ENCODE measurements around the gene ZNF562.
"Not testable (repeated sequence)": the region's sequence is repeated elsewhere in the genome, so short reads cannot be mapped to it uniquely, and the experiment has no call there.

The ZNF562 gene

DNA sequence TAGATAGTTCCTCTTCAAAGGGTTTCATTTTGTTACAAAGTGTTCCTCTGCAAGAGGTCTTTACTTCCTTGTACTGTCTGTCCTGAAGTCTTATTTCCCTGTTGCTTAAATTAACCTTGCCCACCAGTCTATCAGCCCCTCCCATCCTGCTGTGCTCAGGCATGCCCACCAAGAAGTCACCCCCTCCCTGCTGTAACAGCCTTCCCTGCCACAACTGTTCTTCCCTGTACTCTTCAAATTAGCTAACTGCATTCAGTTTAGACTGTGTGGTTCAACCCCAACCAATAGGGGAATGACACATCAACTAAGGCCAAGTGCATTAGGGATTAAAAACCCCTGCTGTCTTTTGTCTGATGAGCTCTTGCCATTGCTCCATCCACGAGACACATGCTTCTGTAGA, 34.4 kb upstream of the ZNF562 start:
- no peaks in the 10 kb centered on the region for H3K27me3 ChIP-seq
- peak in 1 of 2 donors; percentile 45 for DNase-seq
- no peak for TF ChIP-seq CTCF (IDR thresholded peaks at IDR 0.05)

GRCh38 chr19:9705836-9706235, 30.9 kb upstream of the ZNF562 start:
- intact Hi-C loops (cut with DNase I; ENCODE audit: low total_unique reads): no loop called here

More for the DNA sequence above, 34.4 kb upstream of the ZNF562 start:
- intact Hi-C loops (cut with DNase I; ENCODE audit: low total_unique reads): no loop called here
- H3K9me3 ChIP-seq: peaks cover 0 to 21% (median 12%) of the 10 kb centered on the region in 3 donors
- no peaks in the 10 kb centered on the region for H3K4me1 ChIP-seq
- no peak overlapping the region for H3K27ac ChIP-seq
- H3K36me3 ChIP-seq: no peaks in the 10 kb centered on the region
- no peak overlapping the region for H3K4me3 ChIP-seq

GRCh38 chr19:9702186-9702585, 27.3 kb upstream of the ZNF562 start:
- Histone ChIP-seq H3K27me3 (no peaks in the 10 kb centered on the region), H3K36me3 (no peaks in the 10 kb centered on the region), H3K4me1 (no peaks in the 10 kb centered on the region), H3K4me3 (no peak overlapping the region), H3K27ac (no peak overlapping the region), H3K9me3 (no peaks in the 10 kb centered on the region)
- TF ChIP-seq CTCF (IDR thresholded peaks at IDR 0.05): no peak
- DNase-seq: no peak
- intact Hi-C loops (cut with DNase I; ENCODE audit: low total_unique reads): no loop called here

More at GRCh38 chr19:9705836-9706235, 30.9 kb upstream of the ZNF562 start:
- no peak for DNase-seq
- H3K9me3 ChIP-seq: peaks cover 0 to under 1% (median under 1%) of the 10 kb centered on the region in 3 donors
- H3K27me3 ChIP-seq: no peaks in the 10 kb centered on the region
- no peaks in the 10 kb centered on the region for H3K4me1 ChIP-seq
- H3K27ac ChIP-seq: no peak overlapping the region
- no peak overlapping the region for H3K4me3 ChIP-seq
- H3K36me3 ChIP-seq: no peaks in the 10 kb centered on the region
- TF ChIP-seq CTCF (IDR thresholded peaks at IDR 0.05): no peak

DNA sequence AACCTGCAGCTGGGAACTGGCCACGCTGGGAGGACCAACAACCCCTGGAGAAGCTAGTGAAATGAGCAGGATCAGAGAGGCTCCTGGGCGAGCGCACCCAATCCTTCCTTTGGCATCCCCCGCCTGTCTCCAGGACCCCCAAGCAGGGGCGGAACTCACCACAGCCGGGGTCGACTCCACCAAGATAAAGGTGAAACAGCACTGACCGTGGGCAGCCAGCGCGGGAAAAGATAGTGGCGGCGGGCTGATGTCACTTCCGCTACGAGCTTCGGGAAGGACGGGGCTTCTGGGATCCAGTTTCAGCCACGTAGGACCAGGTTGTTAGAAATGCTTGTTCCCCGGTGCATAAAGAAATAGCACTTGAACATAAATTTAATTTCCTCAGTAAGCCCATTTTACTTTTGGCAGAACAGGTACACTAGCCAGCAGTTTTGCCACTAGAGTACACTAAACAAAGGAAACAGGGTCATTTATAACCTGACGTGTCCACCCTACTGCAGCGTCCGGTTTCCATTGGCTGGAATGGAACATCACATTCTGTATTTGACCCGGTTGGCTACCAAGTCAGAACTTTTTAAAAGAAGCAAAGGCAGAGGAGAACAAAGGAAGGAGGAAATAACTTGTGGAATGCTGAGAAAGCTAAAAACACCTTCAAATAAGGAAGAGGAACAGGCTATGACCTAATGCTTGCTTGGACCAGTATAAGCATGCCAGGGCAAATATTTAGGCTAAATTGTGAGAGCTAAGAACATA, 25.5 kb upstream of the ZNF562 start:
- Histone ChIP-seq H3K27ac (no peak overlapping the region), H3K4me1 (no peaks in the 10 kb centered on the region), H3K9me3 (no peaks in the 10 kb centered on the region), H3K36me3 (no peaks in the 10 kb centered on the region), H3K27me3 (no peaks in the 10 kb centered on the region), H3K4me3 (no peak overlapping the region)
- intact Hi-C loops (cut with DNase I; ENCODE audit: low total_unique reads): no loop called here
- DNase-seq: no peak
- TF ChIP-seq CTCF (IDR thresholded peaks at IDR 0.05): no peak

- H3K9me3 ChIP-seq; H3K4me1 ChIP-seq; DNase-seq; intact Hi-C loops (cut with DNase I; ENCODE audit: low total_unique reads); H3K27ac ChIP-seq; H3K36me3 ChIP-seq; H3K27me3 ChIP-seq; H3K4me3 ChIP-seq: not testable (repeated sequence)
These were observed 15.4 kb upstream of the ZNF562 start for GRCh38 chr19:9690301-9690700.

DNA sequence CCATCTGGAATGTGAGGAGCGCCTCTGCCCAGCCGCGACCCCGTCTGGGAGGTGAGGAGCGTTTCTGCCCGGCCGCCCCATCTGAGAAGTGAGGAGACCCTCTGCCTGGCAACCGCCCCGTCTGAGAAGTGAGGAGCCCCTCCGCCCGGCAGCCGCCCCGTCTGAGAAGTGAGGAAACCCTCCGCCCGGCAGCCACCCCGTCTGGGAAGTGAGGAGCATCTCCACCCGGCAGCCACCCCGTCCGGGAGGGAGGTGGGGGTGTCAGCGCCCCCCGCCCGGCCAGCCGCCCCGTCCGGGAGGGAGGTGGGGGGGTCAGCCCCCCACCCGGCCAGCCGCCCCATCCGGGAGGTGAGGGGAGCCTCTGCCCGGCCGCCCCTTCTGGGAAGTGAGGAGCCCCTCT, 5.1 kb upstream of the ZNF562 start:
- H3K4me3 ChIP-seq, H3K9me3 ChIP-seq, H3K4me1 ChIP-seq, H3K27ac ChIP-seq, H3K27me3 ChIP-seq, DNase-seq, H3K36me3 ChIP-seq: not testable (repeated sequence)
- intact Hi-C loops (cut with DNase I; ENCODE audit: low total_unique reads): loop anchor here (10.0 kb wide), 1 partner anchor 55 kb away; the partner anchor contains the start of gene ZNF561

DNA sequence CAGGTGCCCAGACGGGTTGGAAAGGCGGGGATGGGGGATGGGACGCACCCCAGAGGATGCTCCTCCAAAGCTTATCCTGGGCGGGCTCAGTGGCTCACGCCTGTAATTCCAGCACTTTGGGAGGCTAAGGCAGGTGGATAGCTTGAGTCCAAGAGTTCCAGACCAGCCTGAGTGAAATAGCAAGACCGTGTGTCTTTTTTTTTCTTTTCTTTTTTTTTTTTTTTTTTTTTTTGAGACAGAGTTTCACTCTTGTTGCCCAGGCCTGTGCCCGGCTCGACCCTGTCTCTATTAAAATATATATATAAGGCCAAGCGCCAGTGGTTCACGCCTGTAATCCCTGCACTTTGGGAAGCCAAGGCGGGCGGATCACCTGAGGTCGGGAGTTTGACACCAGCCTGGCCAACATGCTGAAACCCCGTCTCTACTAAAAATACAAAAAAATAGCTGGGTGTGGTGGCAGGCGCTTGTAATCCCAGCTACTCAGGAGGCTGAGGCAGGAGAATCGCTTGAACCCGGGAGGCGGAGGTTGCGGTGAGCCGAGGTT, 530 bp upstream of the ZNF562 start:
- H3K27ac ChIP-seq: peak overlapping the region; percentile 91 to 93
- H3K36me3 ChIP-seq: peaks cover 11 to 24% (median 23%) of the 10 kb centered on the region in 3 donors
- intact Hi-C loops (cut with DNase I; ENCODE audit: low total_unique reads): loop anchor here (2.0 to 10.0 kb wide), 2 partner anchors 51 to 93 kb away; partner anchors contain the start of genes ZNF561 and ZNF846
- H3K4me3 ChIP-seq: peak overlapping the region; percentile 71 to 86
- H3K9me3 ChIP-seq: peaks cover 0 to 24% (median 2%) of the 10 kb centered on the region in 3 donors
- not testable (repeated sequence) for H3K27me3 ChIP-seq, DNase-seq, H3K4me1 ChIP-seq
